ENCODE measurements around the gene RASA3.
A peak's percentile ranks its signal among the peaks of the same experiment; 100 is the strongest.

RASA3 gene

DNA sequence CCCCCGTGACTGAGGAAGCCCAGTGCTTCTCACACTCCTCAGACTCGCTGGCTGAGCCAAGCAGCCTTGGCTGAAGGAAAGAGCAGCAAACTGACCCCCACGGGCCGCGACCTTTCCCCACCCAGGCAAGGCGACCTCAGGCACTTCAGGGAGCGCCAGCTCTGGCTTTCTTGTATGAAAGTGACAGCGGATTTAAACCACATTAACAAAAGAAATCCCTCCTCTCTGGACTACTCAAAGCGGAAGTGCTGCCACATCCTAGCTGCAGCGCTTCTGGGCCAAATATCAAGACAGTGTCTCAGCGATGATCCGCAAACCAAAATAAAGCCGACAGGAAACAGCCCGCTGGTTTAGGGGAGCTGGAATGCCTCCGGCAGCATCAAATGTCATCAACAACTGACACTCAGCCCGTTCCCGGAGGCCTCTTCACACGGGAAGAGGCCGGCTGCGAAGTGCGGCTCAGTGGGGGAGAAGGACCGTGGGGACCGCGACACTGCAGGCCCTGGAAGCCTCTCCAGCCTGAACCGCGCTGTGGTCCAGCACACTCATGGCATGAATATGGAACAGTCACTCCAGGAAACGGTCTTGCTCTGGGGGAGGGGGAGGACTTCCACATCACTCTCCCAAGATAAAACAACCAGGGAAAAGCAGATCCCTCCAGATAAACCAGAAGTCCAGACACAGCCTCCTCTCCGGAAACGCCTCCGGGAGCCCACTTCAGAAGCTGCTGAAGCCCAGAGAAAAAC lies 1.4 kb downstream of the RASA3 start:
- Histone ChIP-seq H3K9me3 (ENCODE audit: insufficient read depth, low read length) (no peaks in the 10 kb centered on the region), H3K27me3 (ENCODE audit: low read depth, low read length) (peaks cover 30% of the 10 kb centered on the region), H3K4me2 (ENCODE audit: low read length) (peak overlapping the region; percentile 79), H3K27ac (ENCODE audit: low read length) (no peak overlapping the region), H2AFZ (ENCODE audit: low read depth, low read length) (peak overlapping the region; percentile 80; the same call in 1 of the 2 replicates), H3K79me2 (ENCODE audit: low read length) (no peaks in the 10 kb centered on the region), H3K36me3 (replicated peaks; ENCODE audit: low read depth, low read length) (no peaks in the 10 kb centered on the region), H4K20me1 (ENCODE audit: insufficient read depth, low read length) (0 out of 2 replicates have a peak, but pooled peaks cover 4% of the 10 kb centered on the region), H3K4me3 (ENCODE audit: low read length) (peak overlapping the region; percentile 73), H3K4me1 (ENCODE audit: low read length) (peaks cover 19% of the 10 kb centered on the region), H3K9ac (ENCODE audit: low read length) (peak overlapping the region; percentile 26; the same call in 1 of the 2 replicates)
- TF ChIP-seq, protein P1, sequence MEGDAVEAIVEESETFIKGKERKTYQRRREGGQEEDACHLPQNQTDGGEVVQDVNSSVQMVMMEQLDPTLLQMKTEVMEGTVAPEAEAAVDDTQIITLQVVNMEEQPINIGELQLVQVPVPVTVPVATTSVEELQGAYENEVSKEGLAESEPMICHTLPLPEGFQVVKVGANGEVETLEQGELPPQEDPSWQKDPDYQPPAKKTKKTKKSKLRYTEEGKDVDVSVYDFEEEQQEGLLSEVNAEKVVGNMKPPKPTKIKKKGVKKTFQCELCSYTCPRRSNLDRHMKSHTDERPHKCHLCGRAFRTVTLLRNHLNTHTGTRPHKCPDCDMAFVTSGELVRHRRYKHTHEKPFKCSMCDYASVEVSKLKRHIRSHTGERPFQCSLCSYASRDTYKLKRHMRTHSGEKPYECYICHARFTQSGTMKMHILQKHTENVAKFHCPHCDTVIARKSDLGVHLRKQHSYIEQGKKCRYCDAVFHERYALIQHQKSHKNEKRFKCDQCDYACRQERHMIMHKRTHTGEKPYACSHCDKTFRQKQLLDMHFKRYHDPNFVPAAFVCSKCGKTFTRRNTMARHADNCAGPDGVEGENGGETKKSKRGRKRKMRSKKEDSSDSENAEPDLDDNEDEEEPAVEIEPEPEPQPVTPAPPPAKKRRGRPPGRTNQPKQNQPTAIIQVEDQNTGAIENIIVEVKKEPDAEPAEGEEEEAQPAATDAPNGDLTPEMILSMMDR (IDR thresholded peaks at IDR 0.05; ENCODE audit: low read depth, low read length): no peak
- no peak for TF ChIP-seq EZH2phosphoT487 (IDR thresholded peaks at IDR 0.05; ENCODE audit: low read depth)

DNA sequence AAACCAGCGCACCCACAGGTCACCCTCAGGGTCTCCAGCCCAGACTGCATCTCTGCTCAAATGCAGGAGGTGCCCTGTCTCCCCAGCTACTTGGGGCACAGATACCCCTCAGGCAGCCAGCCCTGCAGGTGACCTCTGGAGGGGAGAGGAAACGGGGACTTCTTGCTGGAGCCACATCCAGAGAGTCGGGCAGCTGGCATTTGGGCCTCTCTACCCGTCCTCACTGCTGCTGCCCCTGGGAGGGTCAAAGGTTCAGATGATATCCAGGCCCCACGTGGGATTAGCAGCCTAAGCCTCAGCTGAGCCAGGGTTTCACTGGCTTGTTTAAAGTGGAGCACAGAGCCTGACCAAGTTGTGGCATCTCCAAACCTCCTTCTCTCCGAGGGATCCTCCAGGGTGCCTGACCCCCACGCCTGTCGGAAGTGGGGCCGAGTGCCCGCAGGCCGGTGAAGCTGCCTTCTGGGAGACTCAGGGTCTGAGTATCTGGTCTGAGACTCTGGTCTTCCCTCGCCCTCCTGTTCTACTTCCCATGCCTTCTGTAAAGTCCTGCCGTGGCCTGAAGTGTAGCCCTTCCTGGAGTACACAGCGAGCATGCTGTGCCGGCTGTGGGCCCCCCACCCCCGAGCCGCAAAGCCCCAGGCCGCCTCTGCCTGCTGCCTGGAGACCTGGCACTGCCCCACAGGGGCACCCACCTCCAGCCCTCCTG lies 2.1 kb downstream of the RASA3 start:
- Histone ChIP-seq H4K20me1 (ENCODE audit: insufficient read depth, low read length) (0 out of 2 replicates have a peak, but pooled peaks cover 4% of the 10 kb centered on the region), H3K27me3 (ENCODE audit: low read depth, low read length) (peaks cover 30% of the 10 kb centered on the region), H3K4me2 (ENCODE audit: low read length) (peak overlapping the region; percentile 79), H3K36me3 (replicated peaks; ENCODE audit: low read depth, low read length) (no peaks in the 10 kb centered on the region), H3K4me3 (ENCODE audit: low read length) (peak overlapping the region; percentile 73), H3K9ac (ENCODE audit: low read length) (no peak overlapping the region), H3K79me2 (ENCODE audit: low read length) (no peaks in the 10 kb centered on the region), H2AFZ (ENCODE audit: low read depth, low read length) (no peak overlapping the region), H3K9me3 (ENCODE audit: insufficient read depth, low read length) (no peaks in the 10 kb centered on the region), H3K4me1 (ENCODE audit: low read length) (peaks cover 19% of the 10 kb centered on the region), H3K27ac (ENCODE audit: low read length) (no peak overlapping the region)
- TF ChIP-seq, protein P1 (IDR thresholded peaks at IDR 0.05; ENCODE audit: low read depth, low read length): no peak
- TF ChIP-seq EZH2phosphoT487 (IDR thresholded peaks at IDR 0.05; ENCODE audit: low read depth): no peak

DNA sequence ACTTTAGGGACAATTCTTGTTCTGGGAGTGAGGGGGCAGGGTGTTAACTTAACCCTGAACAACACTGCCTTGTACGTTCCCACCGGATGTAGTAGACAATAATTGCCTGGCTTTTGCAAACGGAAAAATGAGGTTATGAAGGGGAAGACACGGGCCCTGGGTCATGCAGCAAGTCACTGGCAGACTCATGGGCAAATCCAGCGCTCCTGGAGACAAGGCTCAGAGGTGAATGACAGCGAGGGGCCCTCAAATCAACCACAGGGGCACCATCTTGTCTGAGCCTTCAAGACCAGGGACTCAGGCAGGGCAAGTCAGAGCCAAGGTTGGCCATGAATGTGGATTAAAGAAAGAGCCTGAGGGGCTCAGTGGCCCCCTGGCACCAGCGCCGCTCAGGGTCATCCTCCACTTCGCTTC lies 2.8 kb downstream of the RASA3 start:
- Histone ChIP-seq H2AFZ (ENCODE audit: low read depth, low read length) (no peak overlapping the region), H3K9ac (ENCODE audit: low read length) (no peak overlapping the region), H3K27ac (ENCODE audit: low read length) (no peak overlapping the region), H3K36me3 (replicated peaks; ENCODE audit: low read depth, low read length) (no peaks in the 10 kb centered on the region), H4K20me1 (ENCODE audit: insufficient read depth, low read length) (0 out of 2 replicates have a peak, but pooled peaks cover 4% of the 10 kb centered on the region), H3K27me3 (ENCODE audit: low read depth, low read length) (peaks cover 30% of the 10 kb centered on the region), H3K4me1 (ENCODE audit: low read length) (peaks cover 19% of the 10 kb centered on the region), H3K79me2 (ENCODE audit: low read length) (no peaks in the 10 kb centered on the region), H3K4me2 (ENCODE audit: low read length) (no peak overlapping the region), H3K4me3 (ENCODE audit: low read length) (no peak overlapping the region), H3K9me3 (ENCODE audit: insufficient read depth, low read length) (no peaks in the 10 kb centered on the region)
- TF ChIP-seq, protein P1 (IDR thresholded peaks at IDR 0.05; ENCODE audit: low read depth, low read length): no peak
- no peak for TF ChIP-seq EZH2phosphoT487 (IDR thresholded peaks at IDR 0.05; ENCODE audit: low read depth)

Measured in OCI-LY3 (cell line).